ENCODE measurements around the gene NT5DC1.

- TF ChIP-seq POLR2A (IDR thresholded peaks at IDR 0.05; ENCODE audit: borderline replicate concordance, extremely low read depth, insufficient read depth, insufficient read length) (no peak), CTCF (IDR thresholded peaks at IDR 0.05 in 2 of 3, conservative IDR thresholded peaks at IDR 0.05 in 1 of 3; ENCODE audit: borderline replicate concordance in 1 of 3, insufficient read depth in 1 of 3, low read depth in 2 of 3, low read length in 2 of 3) (no peak), EZH2phosphoT487 (IDR thresholded peaks at IDR 0.05; ENCODE audit: borderline replicate concordance) (no peak), REST (IDR thresholded peaks at IDR 0.05; ENCODE audit: low read depth) (no peak), POLR2AphosphoS5 (IDR thresholded peaks at IDR 0.05; ENCODE audit: low read depth, low read length) (no peak), EZH2 (IDR thresholded peaks at IDR 0.05) (no peak), ZFX (IDR thresholded peaks at IDR 0.05) (no peak), MAX (IDR thresholded peaks at IDR 0.05) (no peak), CEBPB (IDR thresholded peaks at IDR 0.05; ENCODE audit: low read depth) (no peak), SP1 (IDR thresholded peaks at IDR 0.05; ENCODE audit: low read depth) (no peak), SRF (IDR thresholded peaks at IDR 0.05; ENCODE audit: low read depth) (no peak), ATF3 (IDR thresholded peaks at IDR 0.05) (no peak)
These were observed 152.5 kb downstream of the NT5DC1 start for GRCh38 chr6:116253188-116253504.
